ENCODE results near the gene TEX35. TPM values are rescaled to one million over a fixed set of nuclear protein-coding genes. Genes with fewer than 3 reads are reported as not detected.

Gene TEX35
- polyA plus RNA-seq, 2 donors, result 0.11 to 0.39 TPM

GRCh38 chr1:178484698-178485225 is 28.1 kb upstream of the TEX35 start:
- H3K9me3 ChIP-seq (ENCODE audit: control insufficient read depth in 2 of 2, insufficient read depth in 1 of 2, low read depth in 1 of 2, low read length in 1 of 2), result no peaks in the 10 kb centered on the region
- no peaks in the 10 kb centered on the region for H3K36me3 ChIP-seq (ENCODE audit: control insufficient read depth in 2 of 2, insufficient read depth in 2 of 2, low read length in 1 of 2)
- H3K27ac ChIP-seq (ENCODE audit: low read depth in 2 of 2, low read length in 1 of 2), result no peak overlapping the region
- WGBS, 2 donors, result 61 to 68% methylated on average over 3 of the region's 3 CpGs
- no peaks in the 10 kb centered on the region for H3K27me3 ChIP-seq (ENCODE audit: control insufficient read depth in 1 of 2, insufficient read depth in 2 of 2, low read length in 2 of 2)
- peaks cover 0 to 6% of the 10 kb centered on the region in 2 donors for H3K4me1 ChIP-seq (ENCODE audit: control insufficient read depth in 2 of 2, insufficient read depth in 2 of 2, low read length in 1 of 2)
- no peak overlapping the region for H3K4me3 ChIP-seq (ENCODE audit: low read depth in 1 of 2, low read length in 2 of 2)

DNA sequence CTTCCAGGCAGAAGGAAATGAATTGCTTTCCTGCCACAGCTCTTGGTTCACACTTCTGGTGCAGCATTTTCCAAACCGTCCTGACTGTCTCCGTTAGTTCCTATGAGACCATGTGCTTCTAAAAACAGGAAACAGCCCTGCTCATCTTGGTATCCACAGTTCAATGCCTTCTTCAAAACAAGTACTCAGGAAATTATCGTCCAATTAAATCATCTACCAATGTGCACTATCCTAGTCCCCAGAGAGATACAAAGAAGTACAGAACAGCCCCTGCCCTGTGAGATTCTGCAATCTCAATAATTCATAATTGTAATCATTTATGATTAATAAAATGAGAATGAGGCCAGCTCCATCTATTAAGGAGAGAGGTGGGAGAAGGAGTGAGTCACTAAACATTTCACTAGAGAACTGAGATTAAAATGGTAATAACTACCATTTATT is 27.3 kb upstream of the TEX35 start:
- H3K27ac ChIP-seq (ENCODE audit: low read depth in 2 of 2, low read length in 1 of 2), result no peak overlapping the region
- H3K4me1 ChIP-seq (ENCODE audit: control insufficient read depth in 2 of 2, insufficient read depth in 2 of 2, low read length in 1 of 2), result peaks cover 0 to 6% of the 10 kb centered on the region in 2 donors
- no peak overlapping the region for H3K4me3 ChIP-seq (ENCODE audit: low read depth in 1 of 2, low read length in 2 of 2)
- H3K36me3 ChIP-seq (ENCODE audit: control insufficient read depth in 2 of 2, insufficient read depth in 2 of 2, low read length in 1 of 2), result no peaks in the 10 kb centered on the region
- WGBS, 2 donors, result 54 to 63% methylated on average over 3 of the region's 3 CpGs
- no peaks in the 10 kb centered on the region for H3K27me3 ChIP-seq (ENCODE audit: control insufficient read depth in 1 of 2, insufficient read depth in 2 of 2, low read length in 2 of 2)
- H3K9me3 ChIP-seq (ENCODE audit: control insufficient read depth in 2 of 2, insufficient read depth in 1 of 2, low read depth in 1 of 2, low read length in 1 of 2), result no peaks in the 10 kb centered on the region

GRCh38 chr1:178486100-178487069 is 26.5 kb upstream of the TEX35 start:
- Histone ChIP-seq H3K9me3 (ENCODE audit: control insufficient read depth in 2 of 2, insufficient read depth in 1 of 2, low read depth in 1 of 2, low read length in 1 of 2) (peaks cover 0 to 2% of the 10 kb centered on the region in 2 donors), H3K27ac (ENCODE audit: low read depth in 2 of 2, low read length in 1 of 2) (no peak overlapping the region), H3K36me3 (ENCODE audit: control insufficient read depth in 2 of 2, insufficient read depth in 2 of 2, low read length in 1 of 2) (no peaks in the 10 kb centered on the region), H3K4me3 (ENCODE audit: low read depth in 1 of 2, low read length in 2 of 2) (no peak overlapping the region), H3K4me1 (ENCODE audit: control insufficient read depth in 2 of 2, insufficient read depth in 2 of 2, low read length in 1 of 2) (peaks cover 0 to 6% of the 10 kb centered on the region in 2 donors), H3K27me3 (ENCODE audit: control insufficient read depth in 1 of 2, insufficient read depth in 2 of 2, low read length in 2 of 2) (no peaks in the 10 kb centered on the region)
- WGBS, 2 donors, result 46% methylated on average over 46 to 54 of the region's 54 CpGs

GRCh38 chr1:178487070-178487615 is 25.8 kb upstream of the TEX35 start:
- H3K27ac ChIP-seq (ENCODE audit: low read depth in 2 of 2, low read length in 1 of 2), result no peak overlapping the region

GRCh38 chr1:178488393-178488792 is 24.5 kb upstream of the TEX35 start:
- WGBS, 2 donors, result 92 to 98% methylated on average over 4 of the region's 4 CpGs
- H3K36me3 ChIP-seq (ENCODE audit: control insufficient read depth in 2 of 2, insufficient read depth in 2 of 2, low read length in 1 of 2), result no peaks in the 10 kb centered on the region
- H3K27ac ChIP-seq (ENCODE audit: low read depth in 2 of 2, low read length in 1 of 2), result no peak overlapping the region
- no peak overlapping the region for H3K4me3 ChIP-seq (ENCODE audit: low read depth in 1 of 2, low read length in 2 of 2)
- peaks cover 0 to 2% of the 10 kb centered on the region in 2 donors for H3K9me3 ChIP-seq (ENCODE audit: control insufficient read depth in 2 of 2, insufficient read depth in 1 of 2, low read depth in 1 of 2, low read length in 1 of 2)
- H3K4me1 ChIP-seq (ENCODE audit: control insufficient read depth in 2 of 2, insufficient read depth in 2 of 2, low read length in 1 of 2), result peaks cover 0 to 6% of the 10 kb centered on the region in 2 donors
- no peaks in the 10 kb centered on the region for H3K27me3 ChIP-seq (ENCODE audit: control insufficient read depth in 1 of 2, insufficient read depth in 2 of 2, low read length in 2 of 2)

More at GRCh38 chr1:178487070-178487615, 25.8 kb upstream of the TEX35 start:
- Histone ChIP-seq H3K4me3 (ENCODE audit: low read depth in 1 of 2, low read length in 2 of 2) (no peak overlapping the region), H3K36me3 (ENCODE audit: control insufficient read depth in 2 of 2, insufficient read depth in 2 of 2, low read length in 1 of 2) (no peaks in the 10 kb centered on the region), H3K27me3 (ENCODE audit: control insufficient read depth in 1 of 2, insufficient read depth in 2 of 2, low read length in 2 of 2) (no peaks in the 10 kb centered on the region), H3K4me1 (ENCODE audit: control insufficient read depth in 2 of 2, insufficient read depth in 2 of 2, low read length in 1 of 2) (peaks cover 0 to 6% of the 10 kb centered on the region in 2 donors), H3K9me3 (ENCODE audit: control insufficient read depth in 2 of 2, insufficient read depth in 1 of 2, low read depth in 1 of 2, low read length in 1 of 2) (peaks cover 0 to 2% of the 10 kb centered on the region in 2 donors)
- 46 to 49% methylated on average over 17 to 20 of the region's 20 CpGs for WGBS, 2 donors

- 90 to 96% methylated on average over 4 of the region's 4 CpGs for WGBS, 2 donors
- no peaks in the 10 kb centered on the region for H3K36me3 ChIP-seq (ENCODE audit: control insufficient read depth in 2 of 2, insufficient read depth in 2 of 2, low read length in 1 of 2)
- H3K27ac ChIP-seq (ENCODE audit: low read depth in 2 of 2, low read length in 1 of 2), result no peak overlapping the region
- H3K27me3 ChIP-seq (ENCODE audit: control insufficient read depth in 1 of 2, insufficient read depth in 2 of 2, low read length in 2 of 2), result no peaks in the 10 kb centered on the region
- peaks cover 0 to 2% of the 10 kb centered on the region in 2 donors for H3K9me3 ChIP-seq (ENCODE audit: control insufficient read depth in 2 of 2, insufficient read depth in 1 of 2, low read depth in 1 of 2, low read length in 1 of 2)
- H3K4me1 ChIP-seq (ENCODE audit: control insufficient read depth in 2 of 2, insufficient read depth in 2 of 2, low read length in 1 of 2), result peaks cover 0 to 6% of the 10 kb centered on the region in 2 donors
- no peak overlapping the region for H3K4me3 ChIP-seq (ENCODE audit: low read depth in 1 of 2, low read length in 2 of 2)
These were observed 23.5 kb upstream of the TEX35 start for GRCh38 chr1:178489399-178489798.

DNA sequence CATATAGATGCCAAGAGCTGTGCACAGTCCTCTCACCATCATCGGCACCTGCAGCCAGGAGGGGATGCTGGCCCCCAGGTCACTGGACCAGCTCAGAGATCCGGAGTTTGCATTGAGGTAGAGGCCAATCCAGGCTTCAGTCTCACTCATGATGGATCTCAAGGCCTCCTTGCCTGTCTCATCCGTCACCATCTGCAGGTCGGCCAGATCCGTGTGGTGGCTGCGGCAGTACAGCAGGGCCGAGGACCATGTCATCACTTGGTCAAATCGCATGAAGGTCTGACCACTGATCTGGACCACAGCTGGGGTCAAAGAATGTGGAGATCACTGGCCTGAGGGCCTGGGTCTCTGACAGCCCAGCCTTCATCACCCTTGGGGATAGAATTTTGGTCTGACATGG is 22.8 kb upstream of the TEX35 start:
- no peak overlapping the region for H3K27ac ChIP-seq (ENCODE audit: low read depth in 2 of 2, low read length in 1 of 2)
- WGBS, 2 donors, result 95 to 97% methylated on average over 8 of the region's 8 CpGs
- H3K4me3 ChIP-seq (ENCODE audit: low read depth in 1 of 2, low read length in 2 of 2), result no peak overlapping the region

DNA sequence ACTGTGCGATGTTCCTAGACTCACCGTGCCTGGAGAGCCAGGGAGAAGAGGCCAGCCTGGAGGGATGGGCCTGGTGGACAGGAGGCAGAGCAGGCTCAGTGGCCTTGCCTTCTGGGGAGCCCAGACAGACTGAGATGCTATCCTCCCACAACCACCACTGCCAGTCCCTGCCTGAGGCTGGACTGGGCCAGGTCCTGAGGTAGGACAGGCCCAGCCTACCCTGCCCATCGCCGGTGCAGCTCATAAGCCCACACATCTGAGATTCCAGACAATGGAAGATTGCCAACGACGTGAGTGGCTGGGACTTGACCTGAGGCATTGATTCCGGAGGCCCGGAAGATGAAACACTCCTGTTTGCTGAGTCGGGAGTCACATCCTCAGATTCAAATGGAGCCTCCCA is 21.9 kb upstream of the TEX35 start:
- Histone ChIP-seq H3K4me1 (ENCODE audit: control insufficient read depth in 2 of 2, insufficient read depth in 2 of 2, low read length in 1 of 2) (peaks cover 0 to 6% of the 10 kb centered on the region in 2 donors), H3K27me3 (ENCODE audit: control insufficient read depth in 1 of 2, insufficient read depth in 2 of 2, low read length in 2 of 2) (no peaks in the 10 kb centered on the region), H3K4me3 (ENCODE audit: low read depth in 1 of 2, low read length in 2 of 2) (no peak overlapping the region), H3K36me3 (ENCODE audit: control insufficient read depth in 2 of 2, insufficient read depth in 2 of 2, low read length in 1 of 2) (no peaks in the 10 kb centered on the region), H3K27ac (ENCODE audit: low read depth in 2 of 2, low read length in 1 of 2) (no peak overlapping the region), H3K9me3 (ENCODE audit: control insufficient read depth in 2 of 2, insufficient read depth in 1 of 2, low read depth in 1 of 2, low read length in 1 of 2) (peaks cover 0 to 2% of the 10 kb centered on the region in 2 donors)
- 83 to 90% methylated on average over 9 of the region's 9 CpGs for WGBS, 2 donors

More for the DNA sequence above, 22.8 kb upstream of the TEX35 start:
- no peaks in the 10 kb centered on the region for H3K36me3 ChIP-seq (ENCODE audit: control insufficient read depth in 2 of 2, insufficient read depth in 2 of 2, low read length in 1 of 2)
- peaks cover 0 to 6% of the 10 kb centered on the region in 2 donors for H3K4me1 ChIP-seq (ENCODE audit: control insufficient read depth in 2 of 2, insufficient read depth in 2 of 2, low read length in 1 of 2)
- H3K27me3 ChIP-seq (ENCODE audit: control insufficient read depth in 1 of 2, insufficient read depth in 2 of 2, low read length in 2 of 2), result no peaks in the 10 kb centered on the region
- H3K9me3 ChIP-seq (ENCODE audit: control insufficient read depth in 2 of 2, insufficient read depth in 1 of 2, low read depth in 1 of 2, low read length in 1 of 2), result peaks cover 0 to 2% of the 10 kb centered on the region in 2 donors

DNA sequence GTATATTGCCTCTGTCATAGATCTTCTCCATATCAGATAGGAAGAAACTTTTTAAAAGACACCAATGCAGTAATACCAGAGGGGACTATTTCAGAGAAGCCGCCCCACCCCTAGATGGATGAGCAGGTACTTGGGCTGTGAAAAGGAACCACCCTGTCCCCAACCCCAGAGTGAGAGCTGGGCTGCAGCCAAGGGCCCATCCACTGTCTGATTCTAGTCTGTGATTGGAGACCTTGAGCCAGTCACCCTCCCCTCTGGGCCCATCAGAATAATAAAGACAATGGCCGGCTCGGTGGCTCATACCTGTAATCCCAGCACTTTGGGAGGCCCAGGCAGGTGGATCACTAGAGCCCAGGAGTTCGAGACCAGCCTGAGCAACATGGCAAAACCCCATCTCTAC is 21.2 kb upstream of the TEX35 start:
- peaks cover 0 to 2% of the 10 kb centered on the region in 2 donors for H3K9me3 ChIP-seq (ENCODE audit: control insufficient read depth in 2 of 2, insufficient read depth in 1 of 2, low read depth in 1 of 2, low read length in 1 of 2)
- H3K27ac ChIP-seq (ENCODE audit: low read depth in 2 of 2, low read length in 1 of 2), result no peak overlapping the region
- H3K4me1 ChIP-seq (ENCODE audit: control insufficient read depth in 2 of 2, insufficient read depth in 2 of 2, low read length in 1 of 2), result peaks cover 0 to 3% of the 10 kb centered on the region in 2 donors
- WGBS, 2 donors, result 90 to 92% methylated on average over 4 of the region's 4 CpGs
- H3K4me3 ChIP-seq (ENCODE audit: low read depth in 1 of 2, low read length in 2 of 2), result no peak overlapping the region
- no peaks in the 10 kb centered on the region for H3K36me3 ChIP-seq (ENCODE audit: control insufficient read depth in 2 of 2, insufficient read depth in 2 of 2, low read length in 1 of 2)
- no peaks in the 10 kb centered on the region for H3K27me3 ChIP-seq (ENCODE audit: control insufficient read depth in 1 of 2, insufficient read depth in 2 of 2, low read length in 2 of 2)

Data from esophagus (tissue), 2 donors.